ENCODE data around the gene PIANP.

PIANP gene

DNA sequence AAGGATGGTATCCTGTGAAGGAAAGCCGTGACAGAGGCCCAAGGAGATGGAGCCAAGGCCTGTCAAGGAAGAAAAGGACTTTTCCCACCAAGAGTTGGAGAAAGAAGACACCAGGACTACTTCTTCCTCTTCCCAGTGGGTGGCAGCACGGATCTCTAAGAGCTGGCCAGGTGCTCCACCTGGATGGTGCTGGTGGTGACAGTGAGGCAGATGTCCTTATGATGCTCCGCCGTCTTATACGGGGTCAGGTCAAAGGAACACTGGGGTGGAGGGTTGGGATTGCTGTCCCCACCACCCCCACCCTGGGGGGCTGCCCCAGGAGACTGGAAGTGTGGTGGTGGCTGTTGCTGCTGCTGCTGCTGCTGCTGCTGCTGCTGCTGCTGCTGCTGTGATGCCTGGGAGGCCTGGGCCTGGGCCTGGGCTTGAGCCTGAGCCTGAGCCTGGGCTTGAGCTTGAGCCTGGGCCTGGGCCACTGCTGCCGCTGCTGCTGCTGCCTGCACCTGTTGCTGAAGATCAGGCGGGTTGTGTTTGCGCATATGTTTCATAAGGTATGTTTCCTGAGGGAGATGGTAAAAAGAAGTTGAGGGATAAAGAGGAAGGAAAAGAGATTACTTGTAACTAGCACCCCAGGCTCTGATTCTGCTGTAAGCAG is 32.9 kb downstream of the PIANP start:
- no peak for DNase-seq (ENCODE audit: low spot score)

DNA sequence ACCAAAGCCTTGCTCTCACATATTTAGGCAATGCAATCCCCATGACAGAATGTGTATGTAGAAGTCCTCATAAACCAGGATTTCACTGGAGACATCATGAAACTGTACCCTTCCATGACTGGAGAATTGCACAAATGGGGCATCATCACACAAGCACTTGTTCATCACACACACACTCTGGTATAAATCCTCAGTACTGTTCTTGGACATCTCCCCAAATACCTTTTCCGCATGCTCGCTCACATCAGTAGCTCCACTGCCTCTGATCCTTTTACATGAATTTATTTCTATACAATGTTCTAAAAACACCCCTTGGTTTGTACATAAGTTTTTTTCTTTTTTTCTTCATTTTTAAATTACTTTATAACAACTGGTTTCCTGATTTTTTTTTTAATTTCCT is 34.4 kb downstream of the PIANP start:
- no peak for DNase-seq (ENCODE audit: low spot score)

DNA sequence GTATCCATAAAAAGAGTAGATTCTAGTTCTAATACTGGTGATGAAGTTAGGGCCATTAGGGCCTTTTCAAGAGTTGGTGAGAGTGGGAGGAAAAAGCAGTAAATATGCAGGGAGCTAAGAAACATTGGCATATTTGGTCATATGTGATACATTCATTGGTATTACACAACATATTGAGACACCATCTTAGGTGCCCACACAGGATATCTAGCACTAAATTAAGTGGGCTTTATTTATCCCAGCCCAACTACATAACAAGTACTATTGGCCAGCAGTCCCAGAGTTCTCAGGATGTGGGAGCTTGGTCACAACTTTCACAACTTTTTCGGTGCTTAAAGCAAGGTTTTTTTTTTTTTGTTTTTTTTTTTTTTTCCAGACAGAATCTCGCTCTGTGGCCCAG is 35.7 kb downstream of the PIANP start:
- DNase-seq (ENCODE audit: low spot score) = no peak

DNA sequence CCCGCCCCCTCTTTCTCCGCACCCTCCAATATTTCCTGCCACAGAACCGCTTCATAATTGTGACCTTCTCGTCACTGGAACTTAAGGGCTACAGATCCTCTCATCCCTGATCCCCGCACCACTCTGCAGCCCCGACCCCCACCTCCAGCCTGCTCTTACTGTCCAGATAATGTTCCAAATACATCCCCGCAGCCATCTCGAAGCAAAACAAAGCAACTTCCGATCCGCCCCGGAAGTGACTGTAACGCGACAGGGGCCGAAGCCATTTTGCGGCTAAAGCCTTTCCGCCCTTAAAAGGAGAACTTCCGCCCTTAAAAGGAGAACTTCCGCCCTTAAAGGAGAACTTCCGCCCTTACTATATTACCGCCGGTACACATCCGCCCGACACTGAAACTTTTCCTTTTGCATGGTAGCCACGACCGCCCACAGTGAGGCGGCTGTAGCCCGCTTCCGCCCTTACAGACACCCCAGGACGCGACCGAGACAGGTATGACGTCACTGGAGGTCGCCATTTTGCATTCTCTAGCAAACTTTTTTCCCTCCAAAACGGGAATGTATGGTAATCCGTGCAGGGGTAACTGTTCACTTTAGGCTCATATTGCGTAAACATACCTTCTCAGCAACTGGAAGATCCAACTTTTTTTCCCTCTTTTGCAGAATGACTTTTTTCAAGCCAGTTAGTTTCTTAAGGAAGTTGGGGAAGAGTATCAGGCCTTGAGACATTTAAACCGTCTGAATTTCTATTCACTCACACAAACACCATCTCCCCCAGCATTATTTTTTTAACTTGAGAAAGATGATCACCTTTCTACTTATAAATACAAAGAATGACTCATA is 37.5 kb downstream of the PIANP start, which contains the start of gene ING4:
TSS of gene ING4 (minus strand) at position 214 of the 837 bp plus-strand sequence. CDS start at position 196, 18 bp downstream.
- peak; percentile 99 for DNase-seq (ENCODE audit: low spot score)

DNA sequence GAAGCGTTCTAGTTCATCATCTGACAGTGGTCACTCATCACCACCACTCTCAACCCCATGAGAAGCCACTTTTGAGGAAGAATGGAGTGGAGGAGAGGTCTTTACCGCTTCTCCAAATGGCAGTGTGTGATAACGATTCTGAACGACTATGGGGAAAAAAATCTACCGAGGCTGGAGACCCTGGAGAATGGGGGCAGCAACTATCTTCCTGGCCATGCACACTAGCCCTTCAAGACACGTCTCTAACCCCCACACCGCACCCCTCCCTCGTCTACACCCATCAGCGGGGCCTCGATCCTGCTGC is 38.1 kb downstream of the PIANP start:
- no peak for DNase-seq (ENCODE audit: low spot score)

DNA sequence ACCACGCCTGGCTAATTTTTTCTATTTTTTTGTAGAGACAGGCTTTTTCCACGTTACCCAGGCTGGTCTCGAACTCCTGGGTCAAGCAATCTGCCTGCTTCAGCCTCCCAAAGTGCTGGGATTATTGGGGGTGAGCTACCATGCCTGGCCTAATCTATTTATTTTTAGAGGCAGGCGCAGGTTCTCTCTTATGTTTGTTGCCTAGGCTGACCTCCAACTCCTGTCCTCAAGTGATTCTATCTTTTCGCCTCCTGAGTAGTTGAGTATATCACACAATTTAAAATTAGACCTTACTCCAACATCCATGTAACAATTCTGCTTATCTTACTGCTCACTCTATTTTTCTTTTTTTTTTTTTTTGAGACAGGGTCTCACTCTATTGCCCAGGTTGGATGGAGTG is 46.6 kb downstream of the PIANP start:
- DNase-seq (ENCODE audit: low spot score) = no peak

DNA sequence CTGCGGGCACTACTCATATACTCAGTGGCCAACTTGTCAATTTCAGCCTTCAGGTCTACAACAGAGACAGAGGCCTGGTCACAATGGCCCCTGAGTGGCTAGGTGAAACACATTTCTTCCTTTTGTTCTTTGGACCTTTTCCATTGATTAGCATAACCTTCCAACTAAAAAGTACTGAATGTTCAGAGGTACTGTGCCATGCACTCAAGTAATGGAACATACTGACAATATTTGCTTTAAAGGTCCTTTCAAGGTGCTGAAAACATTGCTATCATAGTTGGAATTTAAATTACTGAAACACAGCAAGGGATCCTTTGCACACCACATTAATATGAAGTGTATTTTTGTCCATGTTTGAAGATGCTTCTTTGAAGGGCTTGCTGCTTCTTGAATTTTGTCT is 47.3 kb downstream of the PIANP start:
- DNase-seq (ENCODE audit: low spot score) = no peak

GRCh38 chr12:6652391-6652790 is 48.2 kb downstream of the PIANP start:
- no peak for DNase-seq (ENCODE audit: low spot score)

DNA sequence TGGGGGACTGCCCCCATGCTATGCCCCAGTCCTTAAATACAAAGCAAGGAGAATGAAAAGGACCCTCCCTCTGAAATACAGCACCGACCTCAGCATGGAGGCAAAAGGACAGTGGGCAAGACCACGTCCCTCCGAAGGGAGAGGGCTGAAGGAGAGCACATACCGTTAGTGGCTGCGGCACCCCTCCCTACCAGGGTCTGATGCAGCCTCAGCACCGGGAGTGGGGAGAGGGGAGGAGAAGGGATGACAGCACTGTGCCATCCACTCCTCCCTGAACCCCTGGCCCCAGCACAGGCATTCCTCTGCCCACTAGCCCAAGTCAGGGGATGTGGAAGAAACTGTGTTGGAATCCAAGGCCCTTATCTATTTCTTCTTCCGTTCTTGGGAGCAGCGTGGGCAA is 49.8 kb downstream of the PIANP start:
- DNase-seq (ENCODE audit: low spot score) = no peak

DNA sequence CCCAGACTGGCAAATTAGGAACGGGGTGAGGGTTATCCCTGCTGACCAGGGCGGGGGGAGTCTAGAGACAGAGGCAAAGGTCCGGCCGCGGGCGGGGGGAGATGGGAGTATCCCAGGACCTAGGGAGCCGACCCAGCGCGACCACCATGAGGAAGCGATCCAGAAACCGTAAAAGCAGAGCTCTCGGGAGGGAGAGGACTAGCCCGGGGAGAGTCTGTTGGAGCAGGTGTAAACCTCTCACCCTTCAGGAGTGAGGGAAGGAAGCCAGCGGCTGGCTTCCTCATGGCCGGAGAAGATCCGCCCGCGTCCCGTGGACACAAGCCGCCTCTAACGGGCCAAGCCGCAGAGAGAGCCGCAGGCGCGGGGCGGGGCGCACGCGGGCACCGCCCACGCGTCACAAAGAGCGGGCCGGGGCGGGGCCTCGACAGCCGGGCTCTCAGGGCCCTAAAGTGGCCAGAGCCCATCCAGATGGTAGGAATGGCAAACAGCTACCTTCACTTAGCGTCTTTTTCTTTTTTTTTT is 53.5 kb downstream of the PIANP start, which contains the start of gene ACRBP:
TSS of gene ACRBP (minus strand) at position 350 of the 522 bp plus-strand sequence. CDS start at position 284, 66 bp downstream.
- DNase-seq (ENCODE audit: low spot score) = peak; percentile 26

GRCh38 chr12:6646276-6647082 is 54.1 kb downstream of the PIANP start:
- DNase-seq (ENCODE audit: low spot score) = no peak

DNA sequence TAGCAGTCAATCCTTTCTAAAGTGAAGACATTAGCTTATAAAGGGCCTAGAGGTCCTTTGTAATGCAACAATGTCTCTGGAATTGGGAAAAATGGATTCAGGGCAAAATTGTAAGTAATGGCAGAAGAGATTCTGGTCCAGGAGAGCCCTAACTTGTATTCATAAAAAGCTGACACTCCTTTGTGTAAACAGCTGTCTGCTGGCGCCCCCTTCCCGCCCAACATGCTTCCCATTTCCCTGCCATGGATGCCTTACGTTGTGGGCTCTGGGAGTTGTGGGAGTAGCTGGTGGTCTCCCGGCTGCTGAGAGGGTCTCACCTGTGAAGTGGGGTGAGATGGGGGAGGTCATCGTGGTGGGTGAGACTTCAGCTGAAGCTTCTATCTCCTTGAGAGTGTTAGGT is 55.7 kb downstream of the PIANP start:
- DNase-seq (ENCODE audit: low spot score) = no peak

DNA sequence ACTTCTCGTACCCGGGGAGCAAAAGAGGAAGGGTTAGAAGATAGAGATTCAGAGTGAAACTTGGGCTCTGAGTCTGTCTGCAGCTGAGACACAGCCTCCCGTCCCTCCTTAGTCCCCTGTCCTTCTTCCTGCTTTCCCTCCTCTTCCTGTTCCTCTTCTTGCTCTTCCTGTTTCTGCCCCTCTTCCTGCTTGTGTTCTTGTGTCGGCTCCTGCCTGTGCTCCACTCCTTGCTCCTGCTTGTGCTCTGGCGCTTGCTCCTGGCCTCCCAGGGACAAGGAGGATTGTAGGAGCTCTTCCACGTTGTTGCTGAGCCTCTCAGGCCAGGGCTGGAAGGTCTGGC is 56.4 kb downstream of the PIANP start:
- no peak for DNase-seq (ENCODE audit: low spot score)
